Fibroblast of lung (primary cell): ENCODE data around the gene CCDC18. TPM values are rescaled to one million over a fixed set of nuclear protein-coding genes. Genes with fewer than 3 reads are reported as not detected.
"Not testable (repeated sequence)": the region's sequence is repeated elsewhere in the genome, so short reads cannot be mapped to it uniquely, and the experiment has no call there.

Experiments used
- DNase-seq, 2 donors: peaks; one replicate each; pipeline versions ENCODE4 v3.0.0 to v3.0.0-alpha.2; 2010; ENCODE audit warnings: low read depth in 2 of 2
- H2AFZ ChIP-seq: 2 replicates; pipeline ENCODE4 v1.5.1; 2012; ENCODE audit warnings: low read length, control low read depth, inconsistent platforms
- H3K27ac ChIP-seq: 2 replicates; pipeline ENCODE4 v1.5.1; 2011; ENCODE audit warnings: low read length, control low read depth; ENCODE audit not compliant: insufficient read depth
- H3K27me3 ChIP-seq: 2 replicates; pipeline ENCODE4 v1.5.1; 2011; ENCODE audit warnings: mild to moderate bottlenecking, low read length; ENCODE audit not compliant: control insufficient read depth, insufficient read depth
- H3K36me3 ChIP-seq: 2 replicates; pipeline ENCODE4 v1.5.1; 2011; ENCODE audit warnings: low read length; ENCODE audit not compliant: control insufficient read depth, insufficient read depth
- H3K4me1 ChIP-seq: 2 replicates; pipeline ENCODE4 v1.5.1; 2011; ENCODE audit warnings: low read length; ENCODE audit not compliant: control insufficient read depth, insufficient read depth; ENCODE audit errors: extremely low read depth
- H3K4me2 ChIP-seq: 2 replicates; pipeline ENCODE4 v1.5.1; 2011; ENCODE audit warnings: low read length, control low read depth; ENCODE audit not compliant: insufficient read depth; ENCODE audit errors: extremely low read depth
- H3K4me3 ChIP-seq, 4 experiments: fragments of 200-600 bp in 1 of 4; sonication (generic) in 1 of 4; replicated peaks in 1 of 4; 2 replicates each; pipeline ENCODE4 v1.5.1; 2011 to 2016; ENCODE audit warnings: low read length in 4 of 4, low read depth in 3 of 4, mild to moderate bottlenecking in 3 of 4, control low read depth in 2 of 4, inconsistent platforms in 1 of 4, mixed read lengths in 1 of 4; ENCODE audit not compliant: insufficient read depth in 1 of 4; ENCODE audit errors: control extremely low read depth in 1 of 4
- H3K79me2 ChIP-seq: 2 replicates; pipeline ENCODE4 v1.5.1; 2012; ENCODE audit warnings: mild to moderate bottlenecking, low read length, inconsistent platforms; ENCODE audit not compliant: control insufficient read depth, insufficient read depth
- H3K9ac ChIP-seq: 2 replicates; pipeline ENCODE4 v1.5.1; 2011; ENCODE audit warnings: mild to moderate bottlenecking, low read length, control low read depth; ENCODE audit not compliant: insufficient read depth
- H3K9me3 ChIP-seq: 2 replicates; pipeline ENCODE4 v1.5.1; 2012; ENCODE audit warnings: low read depth, low read length; ENCODE audit not compliant: control insufficient read depth, insufficient read depth
- H4K20me1 ChIP-seq: 2 replicates; pipeline ENCODE4 v1.5.1; 2011; ENCODE audit warnings: low read length; ENCODE audit not compliant: control insufficient read depth, insufficient read depth; ENCODE audit errors: extremely low read depth
- EZH2 ChIP-seq: IDR thresholded peaks from 2 replicates; pipeline ENCODE4 v1.5.1; 2012; ENCODE audit warnings: low read length, control low read depth, mild to moderate bottlenecking; ENCODE audit errors: missing control alignments
- polyA plus RNA-seq, 2 donors: library from polyadenylated mRNA; depleted of rRNA in 1 of 2; stranded (reverse) in 1 of 2; unstranded in 1 of 2; fragments of >200 nt; gene quantifications; 2 replicates each; pipeline ENCODE4 v1.2.1, GENCODE V29; 2011 to 2012; ENCODE audit warnings: missing spikeins in 1 of 2
- total RNA-seq: library from RNA; depleted of rRNA; stranded (reverse); fragments of >200 nt; gene quantifications from 2 replicates; pipeline ENCODE4 v1.2.1, GENCODE V29; 2014
- TF ChIP-seq, protein P1 (sequence below), 2 donors: IDR thresholded peaks in 1 of 2; conservative IDR thresholded peaks in 1 of 2; 1 replicate in 1 of 2; 2 replicates in 1 of 2; pipeline ENCODE4 v1.5.1; 2011 to 2012; ENCODE audit warnings: low read length in 2 of 2, control low read depth in 1 of 2, inconsistent platforms in 1 of 2, low read depth in 1 of 2, mild to moderate bottlenecking in 1 of 2

Gene CCDC18
- total and polyA plus RNA-seq, 2 donors (not counting 1 experiment from before 2014, with no cell fraction given) = 3.1 to 15.4 TPM

DNA sequence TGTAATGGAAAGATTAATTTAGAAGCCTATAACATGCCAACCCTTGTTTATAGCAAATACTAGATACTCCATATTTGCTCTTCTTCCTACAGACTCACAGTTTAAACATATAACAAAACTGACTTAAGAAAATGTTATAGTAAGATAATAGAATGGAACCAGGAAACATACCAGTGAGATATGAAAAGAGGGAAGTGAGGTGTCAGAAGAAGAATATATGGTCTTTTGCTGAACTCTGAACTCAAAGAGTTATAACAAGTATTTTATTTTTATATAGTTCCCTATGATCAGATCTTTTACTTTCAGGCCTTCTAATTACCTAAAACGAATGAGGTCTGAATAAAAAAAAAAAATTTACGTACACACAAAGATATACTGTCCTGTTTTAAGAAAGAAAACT lies 21.2 kb upstream of the CCDC18 start:
- no peaks in the 10 kb centered on the region for H3K9me3 ChIP-seq
- H4K20me1 ChIP-seq = no peaks in the 10 kb centered on the region
- H3K9ac ChIP-seq = no peak overlapping the region
- no peak overlapping the region for H2AFZ ChIP-seq
- H3K27me3 ChIP-seq = no peaks in the 10 kb centered on the region
- TF ChIP-seq, protein P1, sequence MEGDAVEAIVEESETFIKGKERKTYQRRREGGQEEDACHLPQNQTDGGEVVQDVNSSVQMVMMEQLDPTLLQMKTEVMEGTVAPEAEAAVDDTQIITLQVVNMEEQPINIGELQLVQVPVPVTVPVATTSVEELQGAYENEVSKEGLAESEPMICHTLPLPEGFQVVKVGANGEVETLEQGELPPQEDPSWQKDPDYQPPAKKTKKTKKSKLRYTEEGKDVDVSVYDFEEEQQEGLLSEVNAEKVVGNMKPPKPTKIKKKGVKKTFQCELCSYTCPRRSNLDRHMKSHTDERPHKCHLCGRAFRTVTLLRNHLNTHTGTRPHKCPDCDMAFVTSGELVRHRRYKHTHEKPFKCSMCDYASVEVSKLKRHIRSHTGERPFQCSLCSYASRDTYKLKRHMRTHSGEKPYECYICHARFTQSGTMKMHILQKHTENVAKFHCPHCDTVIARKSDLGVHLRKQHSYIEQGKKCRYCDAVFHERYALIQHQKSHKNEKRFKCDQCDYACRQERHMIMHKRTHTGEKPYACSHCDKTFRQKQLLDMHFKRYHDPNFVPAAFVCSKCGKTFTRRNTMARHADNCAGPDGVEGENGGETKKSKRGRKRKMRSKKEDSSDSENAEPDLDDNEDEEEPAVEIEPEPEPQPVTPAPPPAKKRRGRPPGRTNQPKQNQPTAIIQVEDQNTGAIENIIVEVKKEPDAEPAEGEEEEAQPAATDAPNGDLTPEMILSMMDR (conservative IDR thresholded peaks at IDR 0.05 in 1 of 2, IDR thresholded peaks at IDR 0.05 in 1 of 2; ENCODE audit: low read depth in 1 of 2, low read length in 2 of 2) = no peak
- no peak for TF ChIP-seq EZH2
- H3K4me2 ChIP-seq = no peak overlapping the region
- no peak overlapping the region for H3K27ac ChIP-seq
- peaks cover 26% of the 10 kb centered on the region for H3K79me2 ChIP-seq
- no peaks in the 10 kb centered on the region for H3K4me1 ChIP-seq
- no peak for DNase-seq
- no peak overlapping the region for H3K4me3 ChIP-seq
- H3K36me3 ChIP-seq = peaks cover 3% of the 10 kb centered on the region

DNA sequence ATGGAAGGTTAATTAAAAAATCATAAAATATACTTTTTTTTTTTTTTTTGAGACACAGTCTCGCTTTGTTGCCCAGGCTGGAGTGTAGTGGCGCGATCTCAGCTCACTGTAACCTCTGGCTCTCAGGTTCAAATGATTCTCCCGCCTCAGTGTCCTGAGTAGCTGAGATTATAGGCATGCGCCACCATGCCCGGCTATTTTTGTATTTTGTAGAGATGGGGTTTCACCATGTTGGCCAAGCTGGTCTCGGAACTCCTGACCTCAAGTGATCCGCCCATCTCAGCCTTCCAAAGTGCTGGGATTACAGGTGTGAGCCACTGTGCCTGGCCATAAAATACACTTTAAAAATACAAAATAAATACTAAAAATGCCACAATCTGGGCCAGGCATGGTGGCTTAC lies 17.2 kb upstream of the CCDC18 start:
- not testable (repeated sequence) for H3K4me2 ChIP-seq, H2AFZ ChIP-seq, H3K36me3 ChIP-seq, H3K9ac ChIP-seq, H3K4me1 ChIP-seq, H3K4me3 ChIP-seq, H3K27ac ChIP-seq, DNase-seq, H4K20me1 ChIP-seq, H3K27me3 ChIP-seq, H3K9me3 ChIP-seq
- H3K79me2 ChIP-seq = peaks cover 49% of the 10 kb centered on the region

DNA sequence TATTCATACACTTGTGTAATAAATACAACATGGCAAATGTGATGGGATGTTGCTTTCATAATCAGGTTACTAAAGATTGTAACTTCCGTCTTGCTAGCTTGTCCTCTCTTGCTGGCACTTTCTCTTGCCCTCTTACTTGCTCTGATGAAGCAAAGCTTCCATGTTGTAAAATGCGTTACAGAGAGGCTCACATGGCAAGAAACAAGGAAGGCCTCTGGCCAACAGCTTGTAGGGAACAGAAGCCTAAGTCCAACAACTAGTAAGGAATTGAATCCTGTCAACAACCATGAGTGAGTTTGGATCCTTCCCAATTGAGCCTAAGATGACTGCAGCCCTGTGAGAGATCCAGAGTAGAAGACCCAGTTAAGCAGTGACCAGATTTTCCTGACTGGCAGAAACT lies 15.7 kb upstream of the CCDC18 start:
- Histone ChIP-seq H3K4me1 (no peaks in the 10 kb centered on the region), H3K36me3 (no peaks in the 10 kb centered on the region), H3K9ac (no peak overlapping the region), H3K4me3 (no peak overlapping the region), H2AFZ (no peak overlapping the region), H4K20me1 (no peaks in the 10 kb centered on the region), H3K9me3 (no peaks in the 10 kb centered on the region), H3K4me2 (no peak overlapping the region), H3K27me3 (no peaks in the 10 kb centered on the region), H3K79me2 (peaks cover 62% of the 10 kb centered on the region), H3K27ac (no peak overlapping the region)
- DNase-seq = no peak
- TF ChIP-seq EZH2 = no peak
- TF ChIP-seq, protein P1 (conservative IDR thresholded peaks at IDR 0.05 in 1 of 2, IDR thresholded peaks at IDR 0.05 in 1 of 2; ENCODE audit: low read depth in 1 of 2, low read length in 2 of 2) = no peak

DNA sequence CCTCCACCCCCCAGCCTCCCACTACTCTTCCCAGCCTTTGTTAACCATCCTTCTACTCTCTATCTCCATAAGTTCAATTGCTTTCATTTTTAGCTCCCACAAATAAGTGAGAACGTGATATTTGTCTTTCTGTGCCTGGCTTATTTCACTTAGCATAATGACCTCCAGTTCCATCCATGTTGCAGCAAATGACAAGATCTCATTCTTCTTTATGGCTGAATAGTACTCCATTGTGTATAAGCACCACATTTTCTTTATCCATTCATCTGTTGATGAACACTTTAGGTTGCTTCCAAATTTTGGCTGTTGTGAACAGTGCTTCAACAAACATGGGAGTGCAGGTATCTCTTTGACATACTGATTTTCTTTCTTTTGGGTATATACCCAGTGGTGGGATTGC lies 14.6 kb upstream of the CCDC18 start:
- not testable (repeated sequence) for H3K9me3 ChIP-seq, H3K4me1 ChIP-seq, H3K9ac ChIP-seq, H3K36me3 ChIP-seq, H3K27me3 ChIP-seq, H3K4me2 ChIP-seq, H3K4me3 ChIP-seq, H4K20me1 ChIP-seq, DNase-seq, H2AFZ ChIP-seq, H3K27ac ChIP-seq
- H3K79me2 ChIP-seq = peaks cover 68% of the 10 kb centered on the region
